RWPE1 (cell line): Measurements from ENCODE around the gene CLASRP.
"Not testable (repeated sequence)": the region's sequence is repeated elsewhere in the genome, so short reads cannot be mapped to it uniquely, and the experiment has no call there.

Source experiments
- CTCF ChIA-PET: fragments of 350-600 bp; sonication (Branson Sonifier 250); formaldehyde crosslinking; extraction: SDS; loops from one replicate; lab custom pipeline; 2021; lab: Yijun Ruan, JAX
- POLR2A ChIA-PET: fragments of 400-600 bp; formaldehyde crosslinking; extraction: SDS; loops from one replicate; lab custom pipeline; 2020; ENCODE audit warnings: antibody characterized with exemption; ENCODE audit not compliant: low non-redundant PET; lab: Yijun Ruan, JAX
- DNase-seq: peaks from one replicate; pipeline ENCODE4 v3.0.0; 2012; ENCODE audit warnings: low spot score
- H3K27ac ChIP-seq: fragments of 450-650 bp; 2 replicates; pipeline ENCODE4 v1.5.1; 2017
- CTCF ChIP-seq: fragments of 450-650 bp; conservative IDR thresholded peaks from 2 replicates; pipeline ENCODE4 v1.5.1; 2017; ENCODE audit warnings: low read depth, mild to moderate bottlenecking

The CLASRP gene

GRCh38 chr19:45102481-45102880 is 63.6 kb downstream of the CLASRP start:
- no peak overlapping the region for H3K27ac ChIP-seq
- DNase-seq: no peak
- ChIA-PET POLR2A (no interaction called here), CTCF (interaction anchor here (0.6 to 1.4 kb wide), 2 partner anchors 24 to 43 kb away, joined by 3 to 5 read pairs; no protein-coding TSS in a partner anchor)
- TF ChIP-seq CTCF: no peak

- ChIA-PET POLR2A (no interaction called here), CTCF (interaction anchor here (0.6 to 1.4 kb wide), 4 partner anchors 22 to 146 kb away, joined by 3 to 5 read pairs (median 3); no protein-coding TSS in a partner anchor)
- no peak for TF ChIP-seq CTCF
- H3K27ac ChIP-seq: 0 out of 2 replicates have a peak overlapping the region, but pooled peaks have one; percentile 3
- no peak for DNase-seq
Observed at GRCh38 chr19:45103156-45103507, 64.3 kb downstream of the CLASRP start.

GRCh38 chr19:45103508-45104319 is 64.9 kb downstream of the CLASRP start:
- DNase-seq: no peak
- peak overlapping the region; percentile 31 for H3K27ac ChIP-seq
- ChIA-PET POLR2A (no interaction called here), CTCF (interaction anchor here (0.6 to 1.4 kb wide), 4 partner anchors 22 to 145 kb away, joined by 3 to 5 read pairs (median 3); no protein-coding TSS in a partner anchor)
- TF ChIP-seq CTCF: no peak

- ChIA-PET POLR2A (no interaction called here), CTCF (no interaction called here)
- TF ChIP-seq CTCF: no peak
- peak overlapping the region; percentile 31 for H3K27ac ChIP-seq
- DNase-seq: no peak
Observed at GRCh38 chr19:45104658-45105349, 66.0 kb downstream of the CLASRP start.

- CTCF ChIA-PET: interaction anchor here (1.2 kb wide), 1 partner anchor 16 kb away, joined by 3 read pairs; no protein-coding TSS in a partner anchor
- POLR2A ChIA-PET: not testable (repeated sequence)
Observed at GRCh38 chr19:45106363-45106762, 67.5 kb downstream of the CLASRP start.

GRCh38 chr19:45107621-45108150 is 68.8 kb downstream of the CLASRP start:
- ChIA-PET POLR2A (no interaction called here), CTCF (no interaction called here)
- H3K27ac ChIP-seq: no peak overlapping the region
- TF ChIP-seq CTCF: no peak
- no peak for DNase-seq

More at GRCh38 chr19:45106363-45106762, 67.5 kb downstream of the CLASRP start:
- DNase-seq, H3K27ac ChIP-seq: not testable (repeated sequence)
